Fibroblast of pulmonary artery (primary cell): ENCODE results near the gene CNOT3.
A peak's percentile ranks its signal among the peaks of the same experiment; 100 is the strongest.
"Not testable (repeated sequence)": the region's sequence is repeated elsewhere in the genome, so short reads cannot be mapped to it uniquely, and the experiment has no call there.

Experiments used
- DNase-seq: peaks from one replicate; pipeline ENCODE4 v3.0.0-alpha.2; 2010; ENCODE audit warnings: low read depth
- H3K4me3 ChIP-seq: replicated peaks from 2 replicates; pipeline ENCODE4 v1.5.1; 2011; ENCODE audit warnings: low read depth, mild to moderate bottlenecking, control low read depth, low read length, moderate library complexity
- CTCF ChIP-seq: IDR thresholded peaks from 2 replicates; pipeline ENCODE4 v1.5.1; 2011; ENCODE audit warnings: mild to moderate bottlenecking, control low read depth, low read length, inconsistent platforms; ENCODE audit errors: missing control alignments

Gene CNOT3

GRCh38 chr19:54162884-54163283 lies 25.3 kb downstream of the CNOT3 start:
- no peak for TF ChIP-seq CTCF

GRCh38 chr19:54164369-54165068 lies 27.0 kb downstream of the CNOT3 start:
- peak; percentile 40 for DNase-seq
- H3K4me3 ChIP-seq, result peak overlapping the region; percentile 17
- no peak for TF ChIP-seq CTCF

More at GRCh38 chr19:54162884-54163283, 25.3 kb downstream of the CNOT3 start:
- DNase-seq, result no peak
- H3K4me3 ChIP-seq, result peak overlapping the region; percentile 52

- no peak overlapping the region for H3K4me3 ChIP-seq
- no peak for DNase-seq
- no peak for TF ChIP-seq CTCF
Observed at GRCh38 chr19:54165222-54165621, 27.7 kb downstream of the CNOT3 start.

- no peak overlapping the region for H3K4me3 ChIP-seq
- TF ChIP-seq CTCF, result peak; percentile 81
- DNase-seq, result peak; percentile 88
Observed at GRCh38 chr19:54168174-54168917, 30.8 kb downstream of the CNOT3 start.

- TF ChIP-seq CTCF, result no peak
- no peak for DNase-seq
Observed at GRCh38 chr19:54169149-54169740, 31.7 kb downstream of the CNOT3 start.

GRCh38 chr19:54171736-54172431 lies 34.3 kb downstream of the CNOT3 start:
- H3K4me3 ChIP-seq, result not testable (repeated sequence)

More at GRCh38 chr19:54169149-54169740, 31.7 kb downstream of the CNOT3 start:
- no peak overlapping the region for H3K4me3 ChIP-seq

More at GRCh38 chr19:54171736-54172431, 34.3 kb downstream of the CNOT3 start:
- DNase-seq, result not testable (repeated sequence)
